HepG2 (cell line): ENCODE measurements around the gene LRBA. TPM values are rescaled to one million over a fixed set of nuclear protein-coding genes. Genes with fewer than 3 reads are reported as not detected.
A peak's percentile ranks its signal among the peaks of the same experiment; 100 is the strongest.

Source experiments
- CEBPG ChIP-seq: IDR thresholded peaks from 2 replicates; pipeline ENCODE4 v1.6.1; 2016
- CREM ChIP-seq, 2 experiments: sonication (generic) in 1 of 2; formaldehyde crosslinking in 1 of 2; IDR thresholded peaks; 2 replicates each; pipeline versions ENCODE4 v1.4.0 to v1.6.1; 2016 to 2020; ENCODE audit warnings: antibody characterized with exemption in 1 of 2, mild to moderate bottlenecking in 1 of 2, missing genetic modification reagents in 1 of 2
- FOXA3 ChIP-seq: IDR thresholded peaks from 2 replicates; pipeline ENCODE4 v1.6.1; 2016; ENCODE audit warnings: missing genetic modification reagents, missing compliant biosample characterization
- FOXM1 ChIP-seq: sonication (generic); formaldehyde crosslinking; IDR thresholded peaks from 2 replicates; pipeline ENCODE4 v1.5.0; 2020; ENCODE audit warnings: missing genetic modification reagents
- HDAC2 ChIP-seq: sonication (generic); formaldehyde crosslinking; IDR thresholded peaks from 2 replicates; pipeline ENCODE4 v1.4.0; 2020; ENCODE audit warnings: missing genetic modification reagents
- HDAC6 ChIP-seq: fragments of 200-600 bp; sonication (generic); IDR thresholded peaks from 2 replicates; pipeline ENCODE4 v1.7.0; 2017; ENCODE audit warnings: mild to moderate bottlenecking, antibody characterized with exemption, low read length, low read depth
- IRF1 ChIP-seq: sonication (generic); formaldehyde crosslinking; IDR thresholded peaks from 2 replicates; pipeline ENCODE4 v1.4.0; 2020; ENCODE audit warnings: low read depth, mild to moderate bottlenecking, missing genetic modification reagents
- NFE2L2 ChIP-seq: fragments of 150-350 bp; IDR thresholded peaks from 2 replicates; pipeline ENCODE4 v1.6.1; 2014; ENCODE audit warnings: low read length
- PITX1 ChIP-seq: sonication (generic); formaldehyde crosslinking; IDR thresholded peaks from 2 replicates; pipeline ENCODE4 v1.5.1; 2020; ENCODE audit warnings: mild to moderate bottlenecking, missing genetic modification reagents
- PLRG1 ChIP-seq: fragments of 450-650 bp; conservative IDR thresholded peaks from 2 replicates; pipeline ENCODE4 v1.6.1; 2016
- RFXANK ChIP-seq: IDR thresholded peaks from 2 replicates; pipeline ENCODE4 v1.6.1; 2016
- SALL1 ChIP-seq: sonication (generic); formaldehyde crosslinking; IDR thresholded peaks from 2 replicates; pipeline ENCODE4 v1.8.0; 2022; ENCODE audit warnings: mild to moderate bottlenecking, missing genetic modification reagents
- SMC3 ChIP-seq: IDR thresholded peaks from 2 replicates; pipeline ENCODE4 v1.6.1; 2011; ENCODE audit warnings: low read length, improper control_type of control experiment
- SNAPC5 ChIP-seq: sonication (generic); formaldehyde crosslinking; IDR thresholded peaks from 2 replicates; pipeline ENCODE4 v1.8.1; 2023; ENCODE audit warnings: mild to moderate bottlenecking, missing genetic modification reagents, borderline replicate concordance
- TBX3 ChIP-seq: fragments of 450-650 bp; IDR thresholded peaks from 2 replicates; pipeline ENCODE4 v1.6.1; 2017; ENCODE audit warnings: antibody characterized with exemption, mild to moderate bottlenecking, inconsistent platforms, borderline replicate concordance
- TFAP4 ChIP-seq: sonication (generic); IDR thresholded peaks from 2 replicates; pipeline ENCODE4 v1.6.1; 2016; ENCODE audit warnings: low read depth, borderline replicate concordance
- XRCC5 ChIP-seq: fragments of 200-400 bp; formaldehyde crosslinking; optimal IDR thresholded peaks from 2 replicates; pipeline ENCODE3; 2017; ENCODE audit warnings: mild to moderate bottlenecking, low read length
- ZMAT3 ChIP-seq: sonication (generic); formaldehyde crosslinking; conservative IDR thresholded peaks from 2 replicates; pipeline ENCODE4 v1.7.0; 2021; ENCODE audit warnings: missing genetic modification reagents
- ZNF607 ChIP-seq: sonication (generic); formaldehyde crosslinking; IDR thresholded peaks from 2 replicates; pipeline ENCODE4 v1.5.1; 2020; ENCODE audit warnings: missing genetic modification reagents, mild to moderate bottlenecking, borderline replicate concordance
- polyA plus RNA-seq, 8 experiments: library from polyadenylated mRNA; depleted of rRNA in 3 of 8; stranded (reverse) in 7 of 8; unstranded in 1 of 8; fragments of >200 nt; fragmentation: Illumina TruSeq in 4 of 8; extraction: Trizol in 4 of 8; gene quantifications; 2 replicates each; pipeline versions ENCODE4 v1.2.1 to v1.2.3, GENCODE V29; 2011 to 2016; ENCODE audit warnings: low read depth in 4 of 8, missing spikeins in 1 of 8, mixed read lengths in 1 of 8; ENCODE audit not compliant: insufficient read depth in 1 of 8
- total RNA-seq, 5 experiments: library from RNA; depleted of rRNA; stranded (reverse); fragments of >200 nt; fragmentation: Illumina TruSeq; extraction: Trizol; gene quantifications; 2 replicates each; pipeline ENCODE4 v1.2.3, GENCODE V29; 2016; ENCODE audit warnings: low read depth in 1 of 5
- TF ChIP-seq, protein P1 (sequence below): sonication (generic); formaldehyde crosslinking; IDR thresholded peaks from 2 replicates; pipeline ENCODE4 v1.5.1; 2020; ENCODE audit warnings: missing genetic modification reagents, mild to moderate bottlenecking, borderline replicate concordance
- TF ChIP-seq, protein P2 (sequence below): sonication (generic); formaldehyde crosslinking; IDR thresholded peaks from 2 replicates; pipeline ENCODE4 v1.4.0; 2020; ENCODE audit warnings: missing genetic modification reagents
- TF ChIP-seq, protein P3 (sequence below): sonication (generic); formaldehyde crosslinking; IDR thresholded peaks from 2 replicates; pipeline ENCODE4 v1.4.0; 2020; ENCODE audit warnings: missing genetic modification reagents, borderline replicate concordance

Gene LRBA
- total and polyA plus RNA-seq, 2 of the 13 experiments (the other 11 are each of a cell fraction or from before 2014, with no cell fraction given): 21.0 to 37.2 TPM

DNA sequence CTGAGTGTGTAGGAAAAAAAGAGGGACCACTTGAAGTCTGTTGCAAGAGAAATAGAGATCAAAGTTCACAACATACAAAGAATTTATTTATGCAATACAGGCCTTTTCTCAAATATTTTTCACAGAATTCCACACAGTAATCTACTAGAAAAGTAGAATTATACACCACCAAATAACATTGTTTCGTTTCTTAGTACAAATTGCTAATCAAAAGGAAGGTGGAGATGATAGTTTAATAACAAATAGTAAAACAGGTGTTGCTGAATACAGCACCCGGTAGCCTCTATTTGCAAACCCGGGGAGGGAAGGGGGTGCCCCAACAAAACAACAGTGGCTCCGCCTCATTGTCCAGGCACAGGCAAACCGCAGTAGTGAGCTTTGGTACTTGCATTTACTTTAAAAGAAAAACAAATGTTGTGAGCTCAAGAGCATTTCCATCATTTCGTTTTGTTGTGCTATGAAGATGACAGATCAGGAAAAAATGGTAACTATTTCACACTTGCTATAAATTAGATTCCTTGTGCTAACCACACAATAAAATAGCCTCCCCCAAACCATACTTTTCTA lies 750.4 kb downstream of the LRBA start (continued):
- TF ChIP-seq, protein P1, sequence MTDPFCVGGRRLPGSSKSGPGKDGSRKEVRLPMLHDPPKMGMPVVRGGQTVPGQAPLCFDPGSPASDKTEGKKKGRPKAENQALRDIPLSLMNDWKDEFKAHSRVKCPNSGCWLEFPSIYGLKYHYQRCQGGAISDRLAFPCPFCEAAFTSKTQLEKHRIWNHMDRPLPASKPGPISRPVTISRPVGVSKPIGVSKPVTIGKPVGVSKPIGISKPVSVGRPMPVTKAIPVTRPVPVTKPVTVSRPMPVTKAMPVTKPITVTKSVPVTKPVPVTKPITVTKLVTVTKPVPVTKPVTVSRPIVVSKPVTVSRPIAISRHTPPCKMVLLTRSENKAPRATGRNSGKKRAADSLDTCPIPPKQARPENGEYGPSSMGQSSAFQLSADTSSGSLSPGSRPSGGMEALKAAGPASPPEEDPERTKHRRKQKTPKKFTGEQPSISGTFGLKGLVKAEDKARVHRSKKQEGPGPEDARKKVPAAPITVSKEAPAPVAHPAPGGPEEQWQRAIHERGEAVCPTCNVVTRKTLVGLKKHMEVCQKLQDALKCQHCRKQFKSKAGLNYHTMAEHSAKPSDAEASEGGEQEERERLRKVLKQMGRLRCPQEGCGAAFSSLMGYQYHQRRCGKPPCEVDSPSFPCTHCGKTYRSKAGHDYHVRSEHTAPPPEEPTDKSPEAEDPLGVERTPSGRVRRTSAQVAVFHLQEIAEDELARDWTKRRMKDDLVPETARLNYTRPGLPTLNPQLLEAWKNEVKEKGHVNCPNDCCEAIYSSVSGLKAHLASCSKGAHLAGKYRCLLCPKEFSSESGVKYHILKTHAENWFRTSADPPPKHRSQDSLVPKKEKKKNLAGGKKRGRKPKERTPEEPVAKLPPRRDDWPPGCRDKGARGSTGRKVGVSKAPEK (CRISPR knock-in tag): no peak
- TF ChIP-seq ZNF607 (CRISPR knock-in tag) (no peak), NFE2L2 (no peak), SNAPC5 (CRISPR knock-in tag) (no peak), IRF1 (no peak), CREM (IDR thresholded peaks at IDR 0.05) (peak; percentile 22; the same call in 1 of the 2 replicates), CREM (CRISPR knock-in tag; IDR thresholded peaks at IDR 0.05) (no peak), SMC3 (no peak), FOXA3 (no peak), TBX3 (no peak), XRCC5 (no peak), CEBPG (CRISPR knock-in tag) (peak; percentile 50; the same call in 1 of the 2 replicates), HDAC6 (no peak), HDAC2 (CRISPR knock-in tag) (peak; percentile 22; the same call in 1 of the 2 replicates), TFAP4 (peak; percentile 38), FOXM1 (CRISPR knock-in tag) (no peak), SALL1 (CRISPR knock-in tag) (no peak; the same call in 1 of the 2 replicates), PLRG1 (no peak), ZMAT3 (no peak), PITX1 (CRISPR knock-in tag) (no peak), RFXANK (CRISPR knock-in tag) (no peak)
- TF ChIP-seq, protein P2, sequence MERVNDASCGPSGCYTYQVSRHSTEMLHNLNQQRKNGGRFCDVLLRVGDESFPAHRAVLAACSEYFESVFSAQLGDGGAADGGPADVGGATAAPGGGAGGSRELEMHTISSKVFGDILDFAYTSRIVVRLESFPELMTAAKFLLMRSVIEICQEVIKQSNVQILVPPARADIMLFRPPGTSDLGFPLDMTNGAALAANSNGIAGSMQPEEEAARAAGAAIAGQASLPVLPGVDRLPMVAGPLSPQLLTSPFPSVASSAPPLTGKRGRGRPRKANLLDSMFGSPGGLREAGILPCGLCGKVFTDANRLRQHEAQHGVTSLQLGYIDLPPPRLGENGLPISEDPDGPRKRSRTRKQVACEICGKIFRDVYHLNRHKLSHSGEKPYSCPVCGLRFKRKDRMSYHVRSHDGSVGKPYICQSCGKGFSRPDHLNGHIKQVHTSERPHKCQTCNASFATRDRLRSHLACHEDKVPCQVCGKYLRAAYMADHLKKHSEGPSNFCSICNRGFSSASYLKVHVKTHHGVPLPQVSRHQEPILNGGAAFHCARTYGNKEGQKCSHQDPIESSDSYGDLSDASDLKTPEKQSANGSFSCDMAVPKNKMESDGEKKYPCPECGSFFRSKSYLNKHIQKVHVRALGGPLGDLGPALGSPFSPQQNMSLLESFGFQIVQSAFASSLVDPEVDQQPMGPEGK: peak; percentile 92
- TF ChIP-seq, protein P3, sequence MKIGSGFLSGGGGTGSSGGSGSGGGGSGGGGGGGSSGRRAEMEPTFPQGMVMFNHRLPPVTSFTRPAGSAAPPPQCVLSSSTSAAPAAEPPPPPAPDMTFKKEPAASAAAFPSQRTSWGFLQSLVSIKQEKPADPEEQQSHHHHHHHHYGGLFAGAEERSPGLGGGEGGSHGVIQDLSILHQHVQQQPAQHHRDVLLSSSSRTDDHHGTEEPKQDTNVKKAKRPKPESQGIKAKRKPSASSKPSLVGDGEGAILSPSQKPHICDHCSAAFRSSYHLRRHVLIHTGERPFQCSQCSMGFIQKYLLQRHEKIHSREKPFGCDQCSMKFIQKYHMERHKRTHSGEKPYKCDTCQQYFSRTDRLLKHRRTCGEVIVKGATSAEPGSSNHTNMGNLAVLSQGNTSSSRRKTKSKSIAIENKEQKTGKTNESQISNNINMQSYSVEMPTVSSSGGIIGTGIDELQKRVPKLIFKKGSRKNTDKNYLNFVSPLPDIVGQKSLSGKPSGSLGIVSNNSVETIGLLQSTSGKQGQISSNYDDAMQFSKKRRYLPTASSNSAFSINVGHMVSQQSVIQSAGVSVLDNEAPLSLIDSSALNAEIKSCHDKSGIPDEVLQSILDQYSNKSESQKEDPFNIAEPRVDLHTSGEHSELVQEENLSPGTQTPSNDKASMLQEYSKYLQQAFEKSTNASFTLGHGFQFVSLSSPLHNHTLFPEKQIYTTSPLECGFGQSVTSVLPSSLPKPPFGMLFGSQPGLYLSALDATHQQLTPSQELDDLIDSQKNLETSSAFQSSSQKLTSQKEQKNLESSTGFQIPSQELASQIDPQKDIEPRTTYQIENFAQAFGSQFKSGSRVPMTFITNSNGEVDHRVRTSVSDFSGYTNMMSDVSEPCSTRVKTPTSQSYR: no peak
